Mammary epithelial cell (primary cell): ENCODE measurements around the gene TBC1D22B.

Experiments
- CTCF ChIP-seq, 2 donors: IDR thresholded peaks in 1 of 2; conservative IDR thresholded peaks in 1 of 2; 2 replicates each; pipeline ENCODE4 v1.5.1; 2011 to 2012; ENCODE audit warnings: inconsistent platforms in 2 of 2, low read length in 2 of 2, mild to moderate bottlenecking in 2 of 2, control low read depth in 1 of 2, low read depth in 1 of 2; ENCODE audit not compliant: insufficient read depth in 1 of 2; ENCODE audit errors: extremely low read depth in 1 of 2
- EZH2 ChIP-seq: IDR thresholded peaks from 2 replicates; pipeline ENCODE4 v1.6.1; 2012; ENCODE audit warnings: low read length, inconsistent platforms, borderline replicate concordance

- TF ChIP-seq CTCF (conservative IDR thresholded peaks at IDR 0.05 in 1 of 2, IDR thresholded peaks at IDR 0.05 in 1 of 2; ENCODE audit: extremely low read depth in 1 of 2, insufficient read depth in 1 of 2, low read depth in 1 of 2, low read length in 2 of 2) (no peak), EZH2 (no peak)
Observed at GRCh38 chr6:37243816-37244370, 13.7 kb upstream of the TBC1D22B start.
